ENCODE data around the gene MCTP2. TPM values are rescaled to one million over a fixed set of nuclear protein-coding genes. Genes with fewer than 3 reads are reported as not detected.

MCTP2 gene
- total and polyA plus RNA-seq, 2 donors (not counting 1 experiment from before 2014, with no cell fraction given), result 38.3 to 64.8 TPM

DNA sequence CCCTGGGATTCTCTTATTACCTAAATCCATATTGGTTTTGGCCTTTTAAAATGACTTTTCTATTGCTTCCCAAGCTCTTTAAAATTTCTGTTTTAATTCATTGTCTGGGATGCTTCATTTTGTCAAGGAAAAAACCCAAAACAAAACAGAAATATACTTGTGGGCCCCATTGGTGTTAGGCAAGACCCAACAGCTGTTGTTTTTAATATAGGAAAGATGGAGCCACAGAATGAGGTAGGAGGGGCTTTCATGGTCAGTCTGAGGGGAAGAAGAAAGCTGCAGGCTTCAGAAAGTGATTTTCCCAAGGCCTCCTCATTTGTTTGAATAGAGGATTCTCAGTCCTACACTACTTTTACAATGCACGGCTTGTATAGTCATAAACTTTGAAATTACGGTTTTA lies 180.5 kb downstream of the MCTP2 start:
- Histone ChIP-seq H3K79me2 (ENCODE audit: control insufficient read depth, insufficient read depth, low read length) (no peaks in the 10 kb centered on the region), H3K9ac (ENCODE audit: low read length) (no peak overlapping the region), H3K27me3 (replicated peaks in 1 of 4; ENCODE audit: control extremely low read depth in 1 of 4, control insufficient read depth in 3 of 4, insufficient read depth in 4 of 4, low read length in 3 of 4) (no peaks in the 10 kb centered on the region), H2AFZ (ENCODE audit: insufficient read depth, low read depth, low read length, poor library complexity, severe bottlenecking) (no peak overlapping the region), H3K36me3 (replicated peaks in 1 of 2; ENCODE audit: control extremely low read depth in 1 of 2, control insufficient read depth in 1 of 2, extremely low read depth in 1 of 2, insufficient read depth in 2 of 2, low read length in 1 of 2) (peaks cover 6 to 15% of the 10 kb centered on the region in 2 experiments), H3K27ac (ENCODE audit: low read length in 2 of 2) (no peak overlapping the region), H3K4me2 (replicated peaks; ENCODE audit: low read depth, low read length, poor library complexity, severe bottlenecking) (no peak overlapping the region), H3K4me3 (ENCODE audit: control extremely low read depth in 1 of 5, extremely low read depth in 1 of 5, insufficient read depth in 1 of 5, low read depth in 2 of 5, low read length in 4 of 5) (no peak overlapping the region), H3K9me3 (ENCODE audit: control extremely low read depth in 1 of 3, control insufficient read depth in 2 of 3, insufficient read depth in 1 of 3, low read length in 2 of 3) (no peaks in the 10 kb centered on the region), H3K4me1 (ENCODE audit: control insufficient read depth in 2 of 2, insufficient read depth in 2 of 2, low read length in 2 of 2) (no peaks in the 10 kb centered on the region), H4K20me1 (ENCODE audit: control insufficient read depth, insufficient read depth, low read length, poor library complexity, severe bottlenecking) (no peaks in the 10 kb centered on the region)
- ChIA-PET CTCF (interaction anchor here (0.7 kb wide), 1 partner anchor 58 kb away, joined by 4 read pairs; no protein-coding TSS in a partner anchor), POLR2A (no interaction called here)
- Mint-ChIP-seq H3K27me3 (no peaks in the 10 kb centered on the region), H3K4me1 (peaks cover 10% of the 10 kb centered on the region), H3K9me3 (ENCODE audit: insufficient read depth) (no peaks in the 10 kb centered on the region), H3K4me3 (no peak overlapping the region), H3K27ac (no peak overlapping the region)
- TF ChIP-seq, protein P1, sequence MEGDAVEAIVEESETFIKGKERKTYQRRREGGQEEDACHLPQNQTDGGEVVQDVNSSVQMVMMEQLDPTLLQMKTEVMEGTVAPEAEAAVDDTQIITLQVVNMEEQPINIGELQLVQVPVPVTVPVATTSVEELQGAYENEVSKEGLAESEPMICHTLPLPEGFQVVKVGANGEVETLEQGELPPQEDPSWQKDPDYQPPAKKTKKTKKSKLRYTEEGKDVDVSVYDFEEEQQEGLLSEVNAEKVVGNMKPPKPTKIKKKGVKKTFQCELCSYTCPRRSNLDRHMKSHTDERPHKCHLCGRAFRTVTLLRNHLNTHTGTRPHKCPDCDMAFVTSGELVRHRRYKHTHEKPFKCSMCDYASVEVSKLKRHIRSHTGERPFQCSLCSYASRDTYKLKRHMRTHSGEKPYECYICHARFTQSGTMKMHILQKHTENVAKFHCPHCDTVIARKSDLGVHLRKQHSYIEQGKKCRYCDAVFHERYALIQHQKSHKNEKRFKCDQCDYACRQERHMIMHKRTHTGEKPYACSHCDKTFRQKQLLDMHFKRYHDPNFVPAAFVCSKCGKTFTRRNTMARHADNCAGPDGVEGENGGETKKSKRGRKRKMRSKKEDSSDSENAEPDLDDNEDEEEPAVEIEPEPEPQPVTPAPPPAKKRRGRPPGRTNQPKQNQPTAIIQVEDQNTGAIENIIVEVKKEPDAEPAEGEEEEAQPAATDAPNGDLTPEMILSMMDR (IDR thresholded peaks at IDR 0.05), result no peak
- TF ChIP-seq EZH2 (IDR thresholded peaks at IDR 0.05; ENCODE audit: borderline replicate concordance, insufficient read depth, low read depth, low read length, poor library complexity, severe bottlenecking), result no peak
- ATAC-seq (ENCODE audit: low read depth), result no peak
- intact Hi-C loops (cut with micrococcal nuclease), result no loop called here
- no CpG with 5 or more reads among the region's 2 CpGs for WGBS (ENCODE audit: insufficient coverage)
- no peak for DNase-seq

- Mint-ChIP-seq H3K4me3 (no peak overlapping the region), H3K27ac (no peak overlapping the region), H3K27me3 (no peaks in the 10 kb centered on the region), H3K9me3 (ENCODE audit: insufficient read depth) (no peaks in the 10 kb centered on the region), H3K4me1 (peaks cover 10% of the 10 kb centered on the region)
- H3K4me1 ChIP-seq (ENCODE audit: control insufficient read depth in 2 of 2, insufficient read depth in 2 of 2, low read length in 2 of 2), result no peaks in the 10 kb centered on the region
- ATAC-seq (ENCODE audit: low read depth) (peak; percentile 65), DNase-seq (peak; percentile 75)
- no peak overlapping the region for H3K9ac ChIP-seq (ENCODE audit: low read length)
- TF ChIP-seq EZH2 (IDR thresholded peaks at IDR 0.05; ENCODE audit: borderline replicate concordance, insufficient read depth, low read depth, low read length, poor library complexity, severe bottlenecking), result no peak
- TF ChIP-seq, protein P1 (IDR thresholded peaks at IDR 0.05), result peak; percentile 68
- no peak overlapping the region for H2AFZ ChIP-seq (ENCODE audit: insufficient read depth, low read depth, low read length, poor library complexity, severe bottlenecking)
- peak overlapping the region in 1 of 5 experiments; percentile 19 for H3K4me3 ChIP-seq (ENCODE audit: control extremely low read depth in 1 of 5, extremely low read depth in 1 of 5, insufficient read depth in 1 of 5, low read depth in 2 of 5, low read length in 4 of 5)
- H3K27me3 ChIP-seq (replicated peaks in 1 of 4; ENCODE audit: control extremely low read depth in 1 of 4, control insufficient read depth in 3 of 4, insufficient read depth in 4 of 4, low read length in 3 of 4), result no peaks in the 10 kb centered on the region
- no peaks in the 10 kb centered on the region for H4K20me1 ChIP-seq (ENCODE audit: control insufficient read depth, insufficient read depth, low read length, poor library complexity, severe bottlenecking)
- CTCF ChIA-PET, result interaction anchor here (0.6 to 1.4 kb wide), 6 partner anchors 9 to 1053 kb away, joined by 3 to 6 read pairs (median 4); no protein-coding TSS in a partner anchor
- WGBS (ENCODE audit: insufficient coverage), result no CpG with 5 or more reads among the region's 6 CpGs
- H3K27ac ChIP-seq (ENCODE audit: low read length in 2 of 2), result no peak overlapping the region
- H3K79me2 ChIP-seq (ENCODE audit: control insufficient read depth, insufficient read depth, low read length), result no peaks in the 10 kb centered on the region
- peak overlapping the region; percentile 44 for H3K4me2 ChIP-seq (replicated peaks; ENCODE audit: low read depth, low read length, poor library complexity, severe bottlenecking)
- no peaks in the 10 kb centered on the region for H3K9me3 ChIP-seq (ENCODE audit: control extremely low read depth in 1 of 3, control insufficient read depth in 2 of 3, insufficient read depth in 1 of 3, low read length in 2 of 3)
- intact Hi-C loops (cut with micrococcal nuclease), result no loop called here
- H3K36me3 ChIP-seq (replicated peaks in 1 of 2; ENCODE audit: control extremely low read depth in 1 of 2, control insufficient read depth in 1 of 2, extremely low read depth in 1 of 2, insufficient read depth in 2 of 2, low read length in 1 of 2), result peaks cover 6 to 16% of the 10 kb centered on the region in 2 experiments
- POLR2A ChIA-PET, result no interaction called here
Observed at GRCh38 chr15:94412979-94413746, 181.8 kb downstream of the MCTP2 start.
